Mammary epithelial cell (primary cell): ENCODE results near the gene SH3RF3.

Experiments used
- EZH2 ChIP-seq: IDR thresholded peaks from 2 replicates; pipeline ENCODE4 v1.6.1; 2012; ENCODE audit warnings: low read length, inconsistent platforms, borderline replicate concordance
- TF ChIP-seq, protein P1 (sequence below), 2 donors: IDR thresholded peaks in 1 of 2; conservative IDR thresholded peaks in 1 of 2; 2 replicates each; pipeline ENCODE4 v1.5.1; 2011 to 2012; ENCODE audit warnings: inconsistent platforms in 2 of 2, low read length in 2 of 2, mild to moderate bottlenecking in 2 of 2, control low read depth in 1 of 2, low read depth in 1 of 2; ENCODE audit not compliant: insufficient read depth in 1 of 2; ENCODE audit errors: extremely low read depth in 1 of 2

DNA sequence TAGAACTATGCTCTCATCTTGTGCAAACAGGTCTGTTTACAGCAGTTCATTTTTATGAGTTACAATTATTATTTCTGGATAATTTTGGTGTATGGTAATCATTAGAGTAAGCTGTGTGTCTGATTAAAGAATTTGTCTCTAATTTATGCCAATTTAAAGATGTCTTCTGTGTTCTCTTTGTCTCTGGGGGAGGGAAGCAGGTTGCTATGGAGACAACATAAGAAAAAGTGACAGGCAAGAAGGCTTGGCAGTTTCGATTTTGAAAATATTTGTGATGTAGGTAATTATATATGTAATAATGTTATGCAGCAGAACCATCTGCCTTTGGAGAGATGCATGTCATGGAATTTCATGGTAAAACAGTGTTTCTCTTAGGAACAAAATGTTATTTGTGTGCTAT is 78.2 kb downstream of the SH3RF3 start:
- TF ChIP-seq, protein P1, sequence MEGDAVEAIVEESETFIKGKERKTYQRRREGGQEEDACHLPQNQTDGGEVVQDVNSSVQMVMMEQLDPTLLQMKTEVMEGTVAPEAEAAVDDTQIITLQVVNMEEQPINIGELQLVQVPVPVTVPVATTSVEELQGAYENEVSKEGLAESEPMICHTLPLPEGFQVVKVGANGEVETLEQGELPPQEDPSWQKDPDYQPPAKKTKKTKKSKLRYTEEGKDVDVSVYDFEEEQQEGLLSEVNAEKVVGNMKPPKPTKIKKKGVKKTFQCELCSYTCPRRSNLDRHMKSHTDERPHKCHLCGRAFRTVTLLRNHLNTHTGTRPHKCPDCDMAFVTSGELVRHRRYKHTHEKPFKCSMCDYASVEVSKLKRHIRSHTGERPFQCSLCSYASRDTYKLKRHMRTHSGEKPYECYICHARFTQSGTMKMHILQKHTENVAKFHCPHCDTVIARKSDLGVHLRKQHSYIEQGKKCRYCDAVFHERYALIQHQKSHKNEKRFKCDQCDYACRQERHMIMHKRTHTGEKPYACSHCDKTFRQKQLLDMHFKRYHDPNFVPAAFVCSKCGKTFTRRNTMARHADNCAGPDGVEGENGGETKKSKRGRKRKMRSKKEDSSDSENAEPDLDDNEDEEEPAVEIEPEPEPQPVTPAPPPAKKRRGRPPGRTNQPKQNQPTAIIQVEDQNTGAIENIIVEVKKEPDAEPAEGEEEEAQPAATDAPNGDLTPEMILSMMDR (conservative IDR thresholded peaks at IDR 0.05 in 1 of 2, IDR thresholded peaks at IDR 0.05 in 1 of 2; ENCODE audit: extremely low read depth in 1 of 2, insufficient read depth in 1 of 2, low read depth in 1 of 2, low read length in 2 of 2), result no peak
- TF ChIP-seq EZH2, result no peak
